PC-3 (cell line): ENCODE results near the gene ZC3H4.

Experiments used
- EZH2 ChIP-seq: fragments of 300-600 bp; sonication (generic); IDR thresholded peaks from one replicate; pipeline ENCODE4 v1.6.1; 2017; ENCODE audit warnings: antibody characterized with exemption, mild to moderate bottlenecking, low read length; ENCODE audit not compliant: unreplicated experiment
- EZH2phosphoT487 ChIP-seq: fragments of 300-600 bp; sonication (generic); IDR thresholded peaks from 2 replicates; pipeline ENCODE4 v1.6.1; 2018; ENCODE audit warnings: mild to moderate bottlenecking, antibody characterized with exemption, low read length, borderline replicate concordance
- TF ChIP-seq, protein P1 (sequence below): fragments of 300-600 bp; sonication (generic); conservative IDR thresholded peaks from 2 replicates; pipeline ENCODE4 v1.5.1; 2017; ENCODE audit warnings: antibody characterized with exemption, low read depth, mild to moderate bottlenecking, low read length

DNA sequence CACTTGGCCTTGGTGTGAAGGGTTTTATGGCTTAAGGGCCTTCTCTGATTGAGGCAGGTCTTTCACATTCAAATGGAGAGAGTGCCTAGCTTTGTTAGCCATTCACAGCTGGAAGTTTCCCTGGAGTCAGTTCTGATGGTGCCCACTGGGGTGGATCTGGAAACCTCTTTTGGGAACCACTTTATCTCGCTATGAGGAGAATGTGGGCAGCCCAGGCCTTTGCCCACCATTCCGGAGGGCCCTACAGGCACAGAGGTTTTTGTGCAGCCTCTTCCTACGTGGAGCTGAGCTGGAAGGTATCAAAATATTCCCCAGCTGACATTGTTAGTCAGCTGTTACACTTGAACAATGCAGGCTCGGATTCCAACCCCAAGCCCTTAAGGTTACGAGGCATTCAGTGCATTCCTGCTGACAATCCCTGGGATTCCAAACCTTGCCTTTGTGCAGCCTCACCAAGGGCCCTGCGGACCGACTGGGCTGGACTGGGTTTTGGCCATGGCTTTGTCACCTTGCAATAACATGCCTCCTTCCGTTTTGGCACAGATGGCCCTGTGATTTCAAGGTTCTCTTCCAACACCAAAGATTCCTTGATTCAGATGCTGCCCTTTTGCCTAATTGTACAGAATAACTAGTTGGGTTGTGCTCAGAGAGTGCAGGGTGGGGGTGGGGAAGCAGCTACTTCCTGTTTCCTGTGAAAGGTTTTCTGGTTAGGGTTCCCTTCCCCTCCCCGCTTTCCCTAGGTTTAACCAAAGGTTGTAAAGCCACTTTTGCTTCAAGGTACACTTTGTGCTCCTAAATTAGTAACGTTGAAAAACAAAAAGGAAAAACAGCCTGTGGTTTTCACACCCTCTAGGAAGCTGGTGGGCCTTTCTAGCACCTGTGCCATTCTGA is 44.1 kb upstream of the ZC3H4 start:
- TF ChIP-seq, protein P1, sequence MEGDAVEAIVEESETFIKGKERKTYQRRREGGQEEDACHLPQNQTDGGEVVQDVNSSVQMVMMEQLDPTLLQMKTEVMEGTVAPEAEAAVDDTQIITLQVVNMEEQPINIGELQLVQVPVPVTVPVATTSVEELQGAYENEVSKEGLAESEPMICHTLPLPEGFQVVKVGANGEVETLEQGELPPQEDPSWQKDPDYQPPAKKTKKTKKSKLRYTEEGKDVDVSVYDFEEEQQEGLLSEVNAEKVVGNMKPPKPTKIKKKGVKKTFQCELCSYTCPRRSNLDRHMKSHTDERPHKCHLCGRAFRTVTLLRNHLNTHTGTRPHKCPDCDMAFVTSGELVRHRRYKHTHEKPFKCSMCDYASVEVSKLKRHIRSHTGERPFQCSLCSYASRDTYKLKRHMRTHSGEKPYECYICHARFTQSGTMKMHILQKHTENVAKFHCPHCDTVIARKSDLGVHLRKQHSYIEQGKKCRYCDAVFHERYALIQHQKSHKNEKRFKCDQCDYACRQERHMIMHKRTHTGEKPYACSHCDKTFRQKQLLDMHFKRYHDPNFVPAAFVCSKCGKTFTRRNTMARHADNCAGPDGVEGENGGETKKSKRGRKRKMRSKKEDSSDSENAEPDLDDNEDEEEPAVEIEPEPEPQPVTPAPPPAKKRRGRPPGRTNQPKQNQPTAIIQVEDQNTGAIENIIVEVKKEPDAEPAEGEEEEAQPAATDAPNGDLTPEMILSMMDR = no peak
- no peak for TF ChIP-seq EZH2
- no peak for TF ChIP-seq EZH2phosphoT487
